Measurements from ENCODE around the gene PTRH2. TPM values are rescaled to one million over a fixed set of nuclear protein-coding genes. Genes with fewer than 3 reads are reported as not detected.
"Not testable (repeated sequence)": the region's sequence is repeated elsewhere in the genome, so short reads cannot be mapped to it uniquely, and the experiment has no call there.

PTRH2 gene
- polyA plus RNA-seq, 2 of the 4 experiments (the other 2 are of a cell fraction) = 109 to 169 TPM

DNA sequence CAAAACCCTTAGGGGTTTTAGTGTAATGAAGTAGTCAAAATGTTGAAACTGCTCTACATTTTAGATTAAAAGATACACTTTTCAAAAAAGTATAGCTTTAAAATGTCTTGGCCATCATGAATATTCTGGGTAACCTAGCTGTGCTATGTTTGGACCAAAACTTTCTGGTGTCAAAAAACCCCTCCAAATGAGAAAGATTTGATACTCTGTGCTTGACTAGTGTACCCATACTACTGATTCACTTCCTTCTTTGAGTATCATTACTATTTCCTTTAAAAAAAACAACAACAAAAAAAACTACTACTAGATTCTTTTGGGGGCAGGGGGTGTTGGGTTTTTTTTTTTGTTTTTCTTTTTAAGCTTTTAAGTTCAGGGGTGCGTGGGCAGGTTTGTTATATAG, 37.3 kb downstream of the PTRH2 start:
- ChIA-PET CTCF (interaction anchor here (1.6 kb wide), 1 partner anchor 15 kb away, joined by 4 read pairs; no protein-coding TSS in a partner anchor), POLR2A (interaction anchor here (0.8 to 1.1 kb wide), 2 partner anchors 51 kb away, joined by 3 to 6 read pairs; partner anchors contain the start of gene CLTC)
- peak overlapping the region; percentile 20 to 57; a peak in 5 of 6 replicates for H3K27ac ChIP-seq
- DNase-seq (ENCODE audit: low read depth in 1 of 2, low spot score in 1 of 2) = no peak
- no peak for ATAC-seq
- TF ChIP-seq POLR2A (IDR thresholded peaks at IDR 0.05; ENCODE audit: low read length) (no peak), ZFP36 (IDR thresholded peaks at IDR 0.05; ENCODE audit: borderline replicate concordance, partially characterized antibody) (no peak), TFCP2L1 (CRISPR knock-in tag; IDR thresholded peaks at IDR 0.05) (no peak), HDAC2 (IDR thresholded peaks at IDR 0.05) (no peak), POLR2AphosphoS2 (conservative IDR thresholded peaks at IDR 0.05; ENCODE audit: low read length) (no peak), PHF8 (IDR thresholded peaks at IDR 0.05; ENCODE audit: borderline replicate concordance, low read depth) (no peak)
- TF ChIP-seq, protein P1, sequence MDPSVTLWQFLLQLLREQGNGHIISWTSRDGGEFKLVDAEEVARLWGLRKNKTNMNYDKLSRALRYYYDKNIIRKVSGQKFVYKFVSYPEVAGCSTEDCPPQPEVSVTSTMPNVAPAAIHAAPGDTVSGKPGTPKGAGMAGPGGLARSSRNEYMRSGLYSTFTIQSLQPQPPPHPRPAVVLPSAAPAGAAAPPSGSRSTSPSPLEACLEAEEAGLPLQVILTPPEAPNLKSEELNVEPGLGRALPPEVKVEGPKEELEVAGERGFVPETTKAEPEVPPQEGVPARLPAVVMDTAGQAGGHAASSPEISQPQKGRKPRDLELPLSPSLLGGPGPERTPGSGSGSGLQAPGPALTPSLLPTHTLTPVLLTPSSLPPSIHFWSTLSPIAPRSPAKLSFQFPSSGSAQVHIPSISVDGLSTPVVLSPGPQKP (IDR thresholded peaks at IDR 0.05; ENCODE audit: low read depth, low read length) = no peak
- peaks cover 54% of the 10 kb centered on the region for H3K4me1 ChIP-seq
- no peaks in the 10 kb centered on the region for H3K9me3 ChIP-seq
- H3K4me2 ChIP-seq = peak overlapping the region; percentile 71
- no peak overlapping the region for H3K4me3 ChIP-seq
- WGBS (ENCODE audit: missing lambda C conversion rate) = 92% methylated on average over 1 of the region's 1 CpG
- FAIRE-seq = no peak

DNA sequence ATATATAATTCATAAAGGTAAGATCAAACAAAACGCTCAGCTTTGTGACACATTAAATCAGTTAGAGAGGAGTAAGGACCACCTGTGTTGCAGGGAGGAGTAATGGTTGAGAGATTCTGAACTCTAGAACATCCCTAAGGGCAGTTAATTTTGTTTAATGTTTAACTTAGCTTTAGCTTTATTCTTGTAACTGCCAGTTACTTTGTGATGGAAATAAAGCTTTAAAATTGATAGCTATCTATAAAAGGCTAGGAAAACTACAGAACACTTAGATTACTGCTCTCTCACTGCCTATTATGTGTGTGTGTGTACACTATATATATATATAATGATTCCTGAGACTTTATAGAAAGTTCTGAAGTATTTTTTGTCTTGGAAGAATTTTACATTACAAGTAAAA, 37.8 kb downstream of the PTRH2 start:
- peak in 1 of 2 experiments; percentile 21 for DNase-seq (ENCODE audit: low read depth in 1 of 2, low spot score in 1 of 2)
- TF ChIP-seq HOXB5 (CRISPR knock-in tag; IDR thresholded peaks at IDR 0.05) (no peak), SMC3 (IDR thresholded peaks at IDR 0.05) (no peak)
- FAIRE-seq = no peak
- H3K4me3 ChIP-seq = no peak overlapping the region
- H3K4me1 ChIP-seq = peaks cover 54% of the 10 kb centered on the region
- POLR2A ChIA-PET = interaction anchor here (1.1 kb wide), 1 partner anchor 50 kb away, joined by 6 read pairs; the partner anchor contains the start of gene CLTC
- WGBS (ENCODE audit: missing lambda C conversion rate) = 2% methylated on average over 1 of the region's 1 CpG
- CTCF ChIA-PET = no interaction called here
- peak; percentile 39 to 41; a peak in 2 of 6 replicates for ATAC-seq
- H3K27ac ChIP-seq = peak overlapping the region; percentile 35 to 57; a peak in 5 of 6 replicates
- no peaks in the 10 kb centered on the region for H3K9me3 ChIP-seq
- peak overlapping the region; percentile 71 for H3K4me2 ChIP-seq

DNA sequence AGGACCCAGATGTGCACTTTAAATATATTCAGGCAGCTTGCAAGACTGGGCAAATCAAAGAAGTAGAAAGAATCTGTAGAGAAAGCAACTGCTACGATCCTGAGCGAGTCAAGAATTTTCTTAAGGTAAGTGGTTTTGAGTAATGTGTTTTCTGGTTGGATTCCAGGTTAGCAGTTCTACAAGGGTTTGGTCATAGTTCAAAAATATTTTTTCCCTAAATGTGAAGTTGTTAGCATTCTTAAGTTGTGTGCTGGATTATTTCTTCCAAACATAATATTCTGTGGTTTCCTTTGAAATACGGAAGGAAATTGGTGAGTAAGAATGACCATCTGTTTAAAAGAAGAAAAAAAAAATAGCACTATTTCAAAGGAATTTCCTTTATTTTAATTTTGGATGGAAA, 38.4 kb downstream of the PTRH2 start:
- H3K4me1 ChIP-seq = peaks cover 54% of the 10 kb centered on the region
- ATAC-seq = peak in 1 of 2 experiments; percentile 28; a peak in 3 of 6 replicates
- WGBS (ENCODE audit: missing lambda C conversion rate) = 8% methylated on average over 3 of the region's 3 CpGs
- CTCF ChIA-PET = interaction anchor here (1.2 kb wide), 1 partner anchor 9 kb away, joined by 3 read pairs; no protein-coding TSS in a partner anchor
- DNase-seq (ENCODE audit: low read depth in 1 of 2, low spot score in 1 of 2) = peak in 1 of 2 experiments; percentile 22
- H3K9me3 ChIP-seq = no peaks in the 10 kb centered on the region
- peak overlapping the region; percentile 71 for H3K4me2 ChIP-seq
- FAIRE-seq = peak; percentile 7
- POLR2A ChIA-PET = interaction anchor here (1.1 kb wide), 1 partner anchor 50 kb away, joined by 6 read pairs; the partner anchor contains the start of gene CLTC
- H3K4me3 ChIP-seq = 0 out of 3 replicates have a peak overlapping the region, but pooled peaks have one; percentile 0
- TF ChIP-seq HOXB13 (CRISPR knock-in tag; IDR thresholded peaks at IDR 0.05; ENCODE audit: low read depth) (no peak), JUNB (IDR thresholded peaks at IDR 0.05) (peak; percentile 47)
- H3K27ac ChIP-seq = peak overlapping the region; percentile 35 to 74

DNA sequence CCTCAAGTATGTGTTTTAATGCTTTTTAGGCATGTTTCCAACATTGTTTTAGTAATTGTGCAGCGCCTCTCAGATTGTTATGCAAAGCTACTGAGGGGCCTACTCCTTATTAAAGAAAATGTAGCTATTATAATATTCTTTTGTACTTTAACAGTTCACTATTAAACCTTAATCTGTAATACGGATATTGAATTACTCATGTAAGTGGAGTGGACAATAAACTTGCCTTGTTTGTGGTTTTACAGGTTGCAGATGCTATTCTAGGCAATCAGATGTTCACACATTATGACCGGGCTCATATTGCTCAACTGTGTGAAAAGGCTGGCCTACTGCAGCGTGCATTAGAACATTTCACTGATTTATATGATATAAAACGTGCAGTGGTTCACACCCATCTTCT, 41.0 kb downstream of the PTRH2 start:
- H3K4me3 ChIP-seq = no peak overlapping the region
- ATAC-seq = no peak
- DNase-seq (ENCODE audit: low read depth in 1 of 2, low spot score in 1 of 2) = no peak
- no peak overlapping the region for H3K4me2 ChIP-seq
- ChIA-PET POLR2A (no interaction called here), CTCF (no interaction called here)
- H3K9me3 ChIP-seq = no peaks in the 10 kb centered on the region
- H3K27ac ChIP-seq = no peak overlapping the region
- TF ChIP-seq, protein P2, sequence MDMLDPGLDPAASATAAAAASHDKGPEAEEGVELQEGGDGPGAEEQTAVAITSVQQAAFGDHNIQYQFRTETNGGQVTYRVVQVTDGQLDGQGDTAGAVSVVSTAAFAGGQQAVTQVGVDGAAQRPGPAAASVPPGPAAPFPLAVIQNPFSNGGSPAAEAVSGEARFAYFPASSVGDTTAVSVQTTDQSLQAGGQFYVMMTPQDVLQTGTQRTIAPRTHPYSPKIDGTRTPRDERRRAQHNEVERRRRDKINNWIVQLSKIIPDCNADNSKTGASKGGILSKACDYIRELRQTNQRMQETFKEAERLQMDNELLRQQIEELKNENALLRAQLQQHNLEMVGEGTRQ (IDR thresholded peaks at IDR 0.05) = no peak
- TF ChIP-seq BHLHE40 (IDR thresholded peaks at IDR 0.05; ENCODE audit: low read depth, low read length) (no peak), MAZ (IDR thresholded peaks at IDR 0.05; ENCODE audit: borderline replicate concordance, low read depth, low read length) (no peak), TFCP2L1 (CRISPR knock-in tag; IDR thresholded peaks at IDR 0.05) (no peak), MAFK (IDR thresholded peaks at IDR 0.05; ENCODE audit: partially characterized antibody) (no peak), RCOR1 (IDR thresholded peaks at IDR 0.05; ENCODE audit: low read depth, low read length) (no peak), RNF2 (IDR thresholded peaks at IDR 0.05; ENCODE audit: borderline replicate concordance, low read depth) (no peak), CHD2 (IDR thresholded peaks at IDR 0.05; ENCODE audit: low read length, partially characterized antibody) (no peak), MYC (IDR thresholded peaks at IDR 0.05; ENCODE audit: borderline replicate concordance, low read length) (no peak), CEBPB (IDR thresholded peaks at IDR 0.05) (no peak), HEYL (CRISPR knock-in tag; IDR thresholded peaks at IDR 0.05) (no peak), ZFP36 (IDR thresholded peaks at IDR 0.05; ENCODE audit: borderline replicate concordance, partially characterized antibody) (no peak), SMC3 (IDR thresholded peaks at IDR 0.05) (no peak), JUN (IDR thresholded peaks at IDR 0.05) (no peak), FOSB (CRISPR knock-in tag; IDR thresholded peaks at IDR 0.05) (no peak)
- TF ChIP-seq, protein P3, sequence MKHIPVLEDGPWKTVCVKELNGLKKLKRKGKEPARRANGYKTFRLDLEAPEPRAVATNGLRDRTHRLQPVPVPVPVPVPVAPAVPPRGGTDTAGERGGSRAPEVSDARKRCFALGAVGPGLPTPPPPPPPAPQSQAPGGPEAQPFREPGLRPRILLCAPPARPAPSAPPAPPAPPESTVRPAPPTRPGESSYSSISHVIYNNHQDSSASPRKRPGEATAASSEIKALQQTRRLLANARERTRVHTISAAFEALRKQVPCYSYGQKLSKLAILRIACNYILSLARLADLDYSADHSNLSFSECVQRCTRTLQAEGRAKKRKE (CRISPR knock-in tag; IDR thresholded peaks at IDR 0.05; ENCODE audit: low read depth) = no peak
- H3K4me1 ChIP-seq = peaks cover 48% of the 10 kb centered on the region
- no peak for FAIRE-seq
- 87% methylated on average over 5 of the region's 5 CpGs for WGBS (ENCODE audit: missing lambda C conversion rate)

DNA sequence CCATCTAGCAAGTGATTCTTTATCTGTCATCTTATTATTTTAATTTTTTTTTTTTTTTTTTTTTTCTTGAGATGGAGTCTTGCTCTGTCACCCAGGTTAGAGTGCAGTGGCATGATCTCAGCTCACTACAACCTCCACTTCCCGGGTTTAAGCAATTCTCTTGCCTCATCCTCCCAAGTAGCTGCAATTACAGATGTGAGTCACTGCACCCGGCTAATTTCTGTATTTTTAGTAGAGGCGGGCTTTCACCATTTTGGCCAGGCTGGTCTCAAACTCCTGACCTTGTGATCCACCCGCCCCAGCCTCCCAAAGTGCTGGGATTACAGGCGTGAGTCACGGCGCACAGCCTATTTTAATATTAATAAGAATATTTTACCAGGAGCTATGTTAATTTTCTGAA, 50.6 kb downstream of the PTRH2 start:
- H3K4me3 ChIP-seq; ATAC-seq; DNase-seq (ENCODE audit: low read depth in 1 of 2, low spot score in 1 of 2); H3K27ac ChIP-seq; H3K4me1 ChIP-seq; FAIRE-seq; POLR2A ChIA-PET; H3K4me2 ChIP-seq: not testable (repeated sequence)
- CTCF ChIA-PET = interaction anchor here (1.3 to 1.7 kb wide), 2 partner anchors 29 to 214 kb away, joined by 3 read pairs; no protein-coding TSS in a partner anchor
- H3K9me3 ChIP-seq = peaks cover 10% of the 10 kb centered on the region; the same call in 2 of the 3 replicates
- WGBS (ENCODE audit: missing lambda C conversion rate) = 87% methylated on average over 7 of the region's 7 CpGs
